Tibial nerve (tissue), 4 donors: ENCODE data around the gene PDZK1IP1. TPM values are rescaled to one million over a fixed set of nuclear protein-coding genes. Genes with fewer than 3 reads are reported as not detected.

Experiments used
- DNase-seq, 2 donors: peaks; one replicate each; pipeline ENCODE4 v3.0.0-alpha.2; 2019; ENCODE audit warnings: low spot score in 2 of 2
- H3K27ac ChIP-seq, 4 donors: fragments of 200-600 bp; sonication (generic) in 3 of 4; one replicate each; pipeline ENCODE4 v1.5.1; 2017 to 2019; ENCODE audit warnings: mild to moderate bottlenecking in 1 of 4
- H3K27me3 ChIP-seq, 2 donors: fragments of 200-600 bp; sonication (generic) in 1 of 2; one replicate each; pipeline versions ENCODE4 v1.5.1 to v1.6.0; 2017 to 2019
- H3K36me3 ChIP-seq, 3 donors: fragments of 200-600 bp; sonication (generic); one replicate each; pipeline ENCODE4 v1.5.1; 2018 to 2019
- H3K4me1 ChIP-seq, 4 donors: fragments of 200-600 bp; sonication (generic) in 3 of 4; one replicate each; pipeline ENCODE4 v1.5.1; 2017 to 2019
- H3K4me3 ChIP-seq, 4 donors: fragments of 200-600 bp; sonication (generic) in 3 of 4; one replicate each; pipeline ENCODE4 v1.5.1; 2017 to 2019; ENCODE audit warnings: mild to moderate bottlenecking in 1 of 4, moderate library complexity in 1 of 4
- H3K9me3 ChIP-seq, 4 donors: fragments of 200-600 bp; sonication (generic) in 3 of 4; one replicate each; pipeline ENCODE4 v1.5.1; 2017 to 2019
- EP300 ChIP-seq, 2 donors: sonication (generic); formaldehyde crosslinking; IDR thresholded peaks; one replicate each; pipeline ENCODE4 v1.6.1; 2017; ENCODE audit warnings: antibody characterized with exemption in 2 of 2, mild to moderate bottlenecking in 1 of 2
- POLR2A ChIP-seq, 2 donors: fragments of 450-650 bp; IDR thresholded peaks; one replicate each; pipeline ENCODE4 v1.6.1; 2017; ENCODE audit warnings: antibody characterized with exemption in 2 of 2, mild to moderate bottlenecking in 2 of 2, moderate library complexity in 2 of 2
- WGBS, 2 donors: methylation state at CpG; one replicate each; pipeline ENCODE4 v1.1.5; 2018; 5-methylcytosine and 5-hydroxymethylcytosine counted together
- total RNA-seq, 4 donors: library from RNA; depleted of rRNA; stranded (reverse); fragments of >200 nt; gene quantifications; one replicate each; pipeline ENCODE4 v1.1.0, GENCODE V29; 2016
- TF ChIP-seq, protein P1 (sequence below), 5 experiments: fragments of 200-600 bp in 3 of 5; fragments of 450-650 bp in 2 of 5; sonication (generic) in 3 of 5; IDR thresholded peaks; one replicate each; pipeline ENCODE4 v1.5.1; 2016 to 2019; ENCODE audit warnings: antibody characterized with exemption in 5 of 5, mild to moderate bottlenecking in 3 of 5, moderate library complexity in 2 of 5

PDZK1IP1 gene
- total RNA-seq, 4 donors from 2014 or later = 1.5 to 4.2 TPM; not detected in 2

GRCh38 chr1:47186267-47187185 lies 3.3 kb downstream of the PDZK1IP1 start:
- H3K9me3 ChIP-seq = no peaks in the 10 kb centered on the region
- H3K36me3 ChIP-seq = no peaks in the 10 kb centered on the region
- WGBS, 2 donors = 88 to 93% methylated on average over 9 to 13 of the region's 13 CpGs
- no peak for TF ChIP-seq POLR2A (IDR thresholded peaks at IDR 0.05)
- TF ChIP-seq EP300 (IDR thresholded peaks at IDR 0.05) = no peak
- TF ChIP-seq, protein P1, sequence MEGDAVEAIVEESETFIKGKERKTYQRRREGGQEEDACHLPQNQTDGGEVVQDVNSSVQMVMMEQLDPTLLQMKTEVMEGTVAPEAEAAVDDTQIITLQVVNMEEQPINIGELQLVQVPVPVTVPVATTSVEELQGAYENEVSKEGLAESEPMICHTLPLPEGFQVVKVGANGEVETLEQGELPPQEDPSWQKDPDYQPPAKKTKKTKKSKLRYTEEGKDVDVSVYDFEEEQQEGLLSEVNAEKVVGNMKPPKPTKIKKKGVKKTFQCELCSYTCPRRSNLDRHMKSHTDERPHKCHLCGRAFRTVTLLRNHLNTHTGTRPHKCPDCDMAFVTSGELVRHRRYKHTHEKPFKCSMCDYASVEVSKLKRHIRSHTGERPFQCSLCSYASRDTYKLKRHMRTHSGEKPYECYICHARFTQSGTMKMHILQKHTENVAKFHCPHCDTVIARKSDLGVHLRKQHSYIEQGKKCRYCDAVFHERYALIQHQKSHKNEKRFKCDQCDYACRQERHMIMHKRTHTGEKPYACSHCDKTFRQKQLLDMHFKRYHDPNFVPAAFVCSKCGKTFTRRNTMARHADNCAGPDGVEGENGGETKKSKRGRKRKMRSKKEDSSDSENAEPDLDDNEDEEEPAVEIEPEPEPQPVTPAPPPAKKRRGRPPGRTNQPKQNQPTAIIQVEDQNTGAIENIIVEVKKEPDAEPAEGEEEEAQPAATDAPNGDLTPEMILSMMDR (IDR thresholded peaks at IDR 0.05) = no peak
- H3K27ac ChIP-seq = no peak overlapping the region
- H3K27me3 ChIP-seq = peaks cover 0 to 19% of the 10 kb centered on the region in 2 donors
- DNase-seq = peak in 1 of 2 donors; percentile 1
- no peak overlapping the region for H3K4me3 ChIP-seq
- peaks cover 0 to 20% (median 4%) of the 10 kb centered on the region in 4 donors for H3K4me1 ChIP-seq

DNA sequence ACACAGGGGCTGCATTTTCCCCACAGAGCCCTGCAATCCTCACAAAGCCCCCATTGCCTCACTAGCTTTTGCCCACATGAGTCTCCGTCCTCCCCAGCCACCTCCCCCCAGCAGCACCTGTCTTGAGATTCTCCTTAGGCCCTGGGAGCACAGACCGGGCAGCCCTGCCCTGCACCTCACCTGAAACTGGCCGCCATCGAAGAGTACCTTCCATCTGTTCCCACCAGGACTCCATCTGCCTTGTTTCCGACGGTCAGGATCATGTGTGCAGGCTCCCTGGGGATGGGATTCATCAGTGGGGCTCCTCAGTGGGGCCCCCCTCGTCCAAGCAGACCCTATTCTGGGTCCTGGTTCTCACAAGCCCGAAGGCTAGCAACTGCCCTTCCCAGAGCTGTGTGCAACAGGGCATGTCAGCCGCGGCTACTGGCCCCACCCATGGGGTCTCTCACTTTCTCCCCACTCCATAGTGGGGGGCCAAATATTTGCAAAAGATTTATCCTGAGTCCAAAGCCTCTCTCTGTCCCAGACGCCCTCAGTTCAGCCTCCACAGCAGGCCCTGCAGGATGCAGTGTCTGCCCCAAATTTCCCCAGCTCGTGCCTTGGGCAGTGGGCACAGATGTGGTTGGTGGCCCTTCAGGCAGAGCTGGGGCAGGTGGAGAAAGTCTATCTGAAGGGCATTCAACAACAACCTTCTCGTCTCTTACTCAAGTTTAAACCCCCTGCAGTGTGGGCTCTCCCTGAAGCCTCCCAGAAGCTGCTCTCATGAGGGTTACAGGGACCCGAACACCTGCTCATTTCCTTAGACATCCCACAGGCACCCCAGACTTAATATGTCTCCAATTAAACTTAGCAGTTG lies 4.8 kb downstream of the PDZK1IP1 start:
- Histone ChIP-seq H3K4me3 (no peak overlapping the region), H3K27me3 (peaks cover 0 to 31% of the 10 kb centered on the region in 2 donors), H3K27ac (no peak overlapping the region), H3K4me1 (peaks cover 0 to 9% (median 0%) of the 10 kb centered on the region in 4 donors), H3K36me3 (no peaks in the 10 kb centered on the region), H3K9me3 (no peaks in the 10 kb centered on the region)
- 77 to 86% methylated on average over 14 of the region's 14 CpGs for WGBS, 2 donors
- peak in 1 of 2 donors; percentile 1 for DNase-seq
- TF ChIP-seq EP300 (IDR thresholded peaks at IDR 0.05) (no peak), POLR2A (IDR thresholded peaks at IDR 0.05) (no peak)
- TF ChIP-seq, protein P1 (IDR thresholded peaks at IDR 0.05) = no peak

DNA sequence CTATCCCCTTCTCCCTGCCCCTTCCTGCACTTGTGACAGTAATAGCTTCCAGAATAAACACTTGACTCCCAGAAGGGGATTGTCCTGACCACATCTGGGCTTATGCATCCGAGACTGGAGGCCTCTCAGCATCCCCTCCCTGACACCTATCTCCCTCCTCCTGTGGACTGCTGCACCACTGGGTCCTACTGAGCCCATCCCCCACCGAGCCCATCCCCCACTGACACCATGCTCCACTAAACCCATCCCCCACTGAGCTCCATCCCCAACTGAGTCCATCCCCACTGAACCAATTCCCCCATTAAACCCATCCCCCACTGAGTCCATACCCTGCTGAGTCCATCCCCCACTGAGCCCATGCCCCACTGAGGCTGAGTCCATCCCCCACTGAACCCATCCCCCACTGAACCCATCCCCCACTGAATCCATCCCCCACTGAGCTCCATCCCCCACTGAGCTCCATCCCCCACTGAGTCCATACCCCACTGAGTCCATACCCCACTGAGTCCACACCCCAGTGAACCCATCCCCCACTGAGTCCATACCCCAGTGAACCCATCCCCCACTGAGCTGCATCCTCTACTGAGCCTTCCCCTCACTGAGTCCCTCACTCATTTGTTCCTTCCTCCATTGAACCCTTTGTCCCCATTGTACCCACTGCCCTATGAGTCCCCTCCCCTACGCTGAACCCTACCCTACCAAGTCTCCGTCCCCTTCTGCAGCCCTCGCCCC lies 5.6 kb downstream of the PDZK1IP1 start:
- DNase-seq = peak in 1 of 2 donors; percentile 3
- H3K27ac ChIP-seq = no peak overlapping the region
- 83% methylated on average over 5 of the region's 5 CpGs for whole genome bisulfite sequencing, 2 donors
- no peaks in the 10 kb centered on the region for H3K9me3 ChIP-seq
- peaks cover 0 to 9% (median 4%) of the 10 kb centered on the region in 4 donors for H3K4me1 ChIP-seq
- TF ChIP-seq EP300 (IDR thresholded peaks at IDR 0.05) (no peak), POLR2A (IDR thresholded peaks at IDR 0.05) (no peak)
- TF ChIP-seq, protein P1 (IDR thresholded peaks at IDR 0.05) = no peak
- no peak overlapping the region for H3K4me3 ChIP-seq
- H3K27me3 ChIP-seq = peaks cover 0 to 31% of the 10 kb centered on the region in 2 donors
- H3K36me3 ChIP-seq = no peaks in the 10 kb centered on the region

GRCh38 chr1:47183308-47184089 lies 6.3 kb downstream of the PDZK1IP1 start:
- no peaks in the 10 kb centered on the region for H3K36me3 ChIP-seq
- DNase-seq = no peak
- TF ChIP-seq, protein P1 (IDR thresholded peaks at IDR 0.05) = no peak
- no peak for TF ChIP-seq EP300 (IDR thresholded peaks at IDR 0.05)
- no peak for TF ChIP-seq POLR2A (IDR thresholded peaks at IDR 0.05)
- peaks cover 0 to 13% (median 5%) of the 10 kb centered on the region in 4 donors for H3K4me1 ChIP-seq
- H3K9me3 ChIP-seq = no peaks in the 10 kb centered on the region
- H3K27me3 ChIP-seq = peaks cover 0 to 31% of the 10 kb centered on the region in 2 donors
- H3K4me3 ChIP-seq = no peak overlapping the region
- no peak overlapping the region for H3K27ac ChIP-seq
- 59 to 69% methylated on average over 11 of the region's 11 CpGs for WGBS, 2 donors
